ENCODE results near the gene AMBP.
"Not testable (repeated sequence)": the region's sequence is repeated elsewhere in the genome, so short reads cannot be mapped to it uniquely, and the experiment has no call there.

The AMBP gene

DNA sequence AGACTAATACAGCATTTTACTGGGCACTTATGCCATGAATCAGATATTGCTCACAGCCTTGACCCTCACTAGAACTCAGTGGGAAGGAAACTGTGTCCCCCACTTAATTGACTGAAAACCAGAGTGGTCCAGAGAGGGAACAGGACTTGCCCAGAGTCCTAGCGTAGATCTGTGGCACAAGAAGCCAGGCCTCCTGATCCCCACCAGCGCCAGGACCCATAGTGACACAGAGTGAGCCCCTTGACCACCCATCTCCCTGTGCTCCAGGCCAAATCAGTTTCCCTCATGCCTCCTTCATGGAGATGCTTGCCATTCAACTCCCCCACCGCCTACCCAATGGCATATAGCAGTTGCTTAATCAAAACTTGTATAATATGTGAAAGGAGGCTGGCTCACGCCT lies 12.7 kb upstream of the AMBP start:
- H3K36me3 ChIP-seq (ENCODE audit: control insufficient read depth in 1 of 2, insufficient read depth in 2 of 2, low read length in 2 of 2): peaks cover 4 to 33% of the 10 kb centered on the region in 2 donors
- no peaks in the 10 kb centered on the region for H3K27me3 ChIP-seq (ENCODE audit: control insufficient read depth in 1 of 2, insufficient read depth in 2 of 2, low read length in 2 of 2)
- no peak overlapping the region for H3K27ac ChIP-seq (ENCODE audit: low read depth, low read length)
- no peaks in the 10 kb centered on the region for H3K9me3 ChIP-seq (ENCODE audit: control insufficient read depth in 1 of 2, low read length in 2 of 2)
- no peak overlapping the region for H3K9ac ChIP-seq (ENCODE audit: low read depth in 1 of 2, low read length in 2 of 2)
- no peaks in the 10 kb centered on the region for H3K4me1 ChIP-seq (ENCODE audit: control insufficient read depth in 1 of 2, insufficient read depth in 2 of 2, low read length in 2 of 2)
- H3K4me3 ChIP-seq (ENCODE audit: low read depth in 1 of 2, low read length in 2 of 2): no peak overlapping the region

DNA sequence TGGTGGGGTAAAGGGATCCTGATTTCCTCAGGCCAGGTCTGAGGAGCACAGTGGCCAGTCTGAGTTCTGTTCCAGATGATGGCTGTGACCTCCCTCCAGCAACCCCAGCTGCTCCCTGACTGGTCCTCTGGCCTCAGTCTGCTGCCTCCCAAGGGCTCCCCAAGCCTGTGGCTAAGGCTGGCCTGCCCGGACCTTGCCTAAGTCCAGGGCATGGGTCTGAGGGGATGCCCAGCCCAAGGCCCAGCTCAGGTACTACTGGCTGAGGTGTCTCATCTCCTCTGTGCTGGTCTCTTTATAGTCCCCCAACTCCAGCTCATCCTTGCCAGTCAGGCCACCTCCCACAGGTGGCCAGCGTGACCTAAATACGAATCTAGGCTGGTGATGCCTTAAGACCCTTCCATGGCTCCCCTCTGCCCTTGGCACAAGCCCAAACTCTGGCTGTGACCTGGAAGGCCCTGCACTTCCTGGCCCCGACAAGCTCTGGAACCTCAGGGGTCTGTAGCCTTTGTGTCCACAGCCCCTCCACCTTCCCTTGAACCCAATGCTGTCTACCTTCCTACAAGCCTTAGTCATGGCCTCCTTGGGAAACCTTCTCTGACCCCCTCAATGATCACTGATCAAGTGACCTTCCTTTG lies 11.2 kb upstream of the AMBP start:
- no peak overlapping the region for H3K27ac ChIP-seq (ENCODE audit: low read depth, low read length)
- no peaks in the 10 kb centered on the region for H3K4me1 ChIP-seq (ENCODE audit: control insufficient read depth in 1 of 2, insufficient read depth in 2 of 2, low read length in 2 of 2)
- peaks cover 0 to 20% of the 10 kb centered on the region in 2 donors for H3K36me3 ChIP-seq (ENCODE audit: control insufficient read depth in 1 of 2, insufficient read depth in 2 of 2, low read length in 2 of 2)
- H3K9ac ChIP-seq (ENCODE audit: low read depth in 1 of 2, low read length in 2 of 2): no peak overlapping the region
- no peaks in the 10 kb centered on the region for H3K9me3 ChIP-seq (ENCODE audit: control insufficient read depth in 1 of 2, low read length in 2 of 2)
- H3K27me3 ChIP-seq (ENCODE audit: control insufficient read depth in 1 of 2, insufficient read depth in 2 of 2, low read length in 2 of 2): no peaks in the 10 kb centered on the region
- H3K4me3 ChIP-seq (ENCODE audit: low read depth in 1 of 2, low read length in 2 of 2): no peak overlapping the region

DNA sequence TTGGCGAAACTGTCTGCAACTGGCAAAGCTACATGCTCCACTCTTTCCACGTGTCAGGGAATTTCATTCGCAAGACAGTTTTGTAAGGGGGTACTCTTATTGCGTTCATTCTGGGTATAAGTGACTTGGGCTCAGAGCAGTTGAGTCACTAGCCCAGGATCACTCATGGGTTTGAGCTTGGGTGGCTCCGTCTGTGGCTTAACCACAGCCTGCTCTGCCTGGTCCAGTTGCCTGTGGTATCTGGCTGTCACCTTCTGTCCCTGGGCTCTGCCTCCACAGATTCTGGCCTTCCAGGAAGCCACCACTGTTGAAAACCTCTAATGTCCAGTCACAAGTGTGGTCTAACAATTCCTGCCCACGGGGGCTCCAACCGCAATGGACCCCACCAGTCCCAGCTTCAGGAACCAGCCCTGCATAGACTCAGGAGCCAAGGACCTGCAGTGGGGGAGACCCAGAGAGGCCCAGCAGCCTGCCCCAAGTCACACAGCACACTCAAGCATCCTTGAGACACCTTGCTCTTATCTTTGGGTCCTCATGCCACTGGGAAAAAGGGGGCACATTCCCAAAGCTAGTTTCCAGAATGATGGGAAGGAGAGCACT lies 10.6 kb upstream of the AMBP start:
- Histone ChIP-seq H3K9ac (ENCODE audit: low read depth in 1 of 2, low read length in 2 of 2) (no peak overlapping the region), H3K9me3 (ENCODE audit: control insufficient read depth in 1 of 2, low read length in 2 of 2) (no peaks in the 10 kb centered on the region), H3K27me3 (ENCODE audit: control insufficient read depth in 1 of 2, insufficient read depth in 2 of 2, low read length in 2 of 2) (no peaks in the 10 kb centered on the region), H3K36me3 (ENCODE audit: control insufficient read depth in 1 of 2, insufficient read depth in 2 of 2, low read length in 2 of 2) (peaks cover 0 to 13% of the 10 kb centered on the region in 2 donors), H3K4me1 (ENCODE audit: control insufficient read depth in 1 of 2, insufficient read depth in 2 of 2, low read length in 2 of 2) (no peaks in the 10 kb centered on the region), H3K27ac (ENCODE audit: low read depth, low read length) (no peak overlapping the region), H3K4me3 (ENCODE audit: low read depth in 1 of 2, low read length in 2 of 2) (no peak overlapping the region)

DNA sequence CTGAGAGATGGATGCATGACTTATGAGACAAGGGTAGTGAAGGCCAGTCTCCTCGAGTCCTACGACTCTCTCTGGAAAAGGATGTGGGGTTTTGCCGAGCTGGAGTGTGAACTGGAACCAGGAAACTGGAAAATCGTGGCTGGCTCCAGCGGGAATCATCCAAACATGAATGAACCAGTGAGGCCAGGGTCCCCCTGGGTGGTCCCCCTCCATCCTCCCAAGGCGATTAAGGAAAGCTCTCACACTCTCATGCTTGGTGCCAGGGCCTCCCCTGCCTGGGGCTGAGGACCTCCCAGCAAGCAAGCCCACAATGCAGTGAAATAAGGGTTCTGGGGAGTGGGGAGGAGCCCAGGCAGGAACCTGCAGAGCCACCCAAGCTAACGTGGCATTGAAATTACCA lies 9.6 kb upstream of the AMBP start:
- no peak overlapping the region for H3K27ac ChIP-seq (ENCODE audit: low read depth, low read length)
- H3K9ac ChIP-seq (ENCODE audit: low read depth in 1 of 2, low read length in 2 of 2): no peak overlapping the region
- no peaks in the 10 kb centered on the region for H3K27me3 ChIP-seq (ENCODE audit: control insufficient read depth in 1 of 2, insufficient read depth in 2 of 2, low read length in 2 of 2)
- H3K9me3 ChIP-seq (ENCODE audit: control insufficient read depth in 1 of 2, low read length in 2 of 2): no peaks in the 10 kb centered on the region
- peaks cover 1 to 3% of the 10 kb centered on the region in 2 donors for H3K4me1 ChIP-seq (ENCODE audit: control insufficient read depth in 1 of 2, insufficient read depth in 2 of 2, low read length in 2 of 2)
- no peak overlapping the region for H3K4me3 ChIP-seq (ENCODE audit: low read depth in 1 of 2, low read length in 2 of 2)
- H3K36me3 ChIP-seq (ENCODE audit: control insufficient read depth in 1 of 2, insufficient read depth in 2 of 2, low read length in 2 of 2): peaks cover 0 to 7% of the 10 kb centered on the region in 2 donors

DNA sequence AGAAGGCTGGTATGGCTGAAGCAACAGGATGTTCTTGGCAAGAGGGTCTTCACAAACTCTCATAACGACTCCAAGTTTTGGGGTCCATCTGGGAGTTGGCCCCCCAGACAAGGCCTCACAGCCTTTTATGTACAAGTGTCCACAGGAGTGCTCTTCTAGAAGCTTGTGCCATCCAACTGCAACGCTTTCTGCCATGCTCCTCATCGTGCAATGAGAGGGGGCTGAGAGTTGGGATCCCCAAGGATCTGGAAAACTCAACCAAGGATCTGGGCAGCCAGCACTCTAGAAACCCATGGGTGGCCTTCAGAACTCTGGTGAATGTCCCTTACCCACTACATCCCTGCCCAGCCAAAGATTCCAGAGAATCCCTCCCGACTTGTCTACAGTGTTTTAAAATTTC lies 8.5 kb upstream of the AMBP start:
- Histone ChIP-seq H3K4me1 (ENCODE audit: control insufficient read depth in 1 of 2, insufficient read depth in 2 of 2, low read length in 2 of 2) (peaks cover 11 to 12% of the 10 kb centered on the region in 2 donors), H3K9ac (ENCODE audit: low read depth in 1 of 2, low read length in 2 of 2) (no peak overlapping the region), H3K4me3 (ENCODE audit: low read depth in 1 of 2, low read length in 2 of 2) (no peak overlapping the region), H3K9me3 (ENCODE audit: control insufficient read depth in 1 of 2, low read length in 2 of 2) (no peaks in the 10 kb centered on the region), H3K36me3 (ENCODE audit: control insufficient read depth in 1 of 2, insufficient read depth in 2 of 2, low read length in 2 of 2) (no peaks in the 10 kb centered on the region), H3K27me3 (ENCODE audit: control insufficient read depth in 1 of 2, insufficient read depth in 2 of 2, low read length in 2 of 2) (no peaks in the 10 kb centered on the region), H3K27ac (ENCODE audit: low read depth, low read length) (no peak overlapping the region)

DNA sequence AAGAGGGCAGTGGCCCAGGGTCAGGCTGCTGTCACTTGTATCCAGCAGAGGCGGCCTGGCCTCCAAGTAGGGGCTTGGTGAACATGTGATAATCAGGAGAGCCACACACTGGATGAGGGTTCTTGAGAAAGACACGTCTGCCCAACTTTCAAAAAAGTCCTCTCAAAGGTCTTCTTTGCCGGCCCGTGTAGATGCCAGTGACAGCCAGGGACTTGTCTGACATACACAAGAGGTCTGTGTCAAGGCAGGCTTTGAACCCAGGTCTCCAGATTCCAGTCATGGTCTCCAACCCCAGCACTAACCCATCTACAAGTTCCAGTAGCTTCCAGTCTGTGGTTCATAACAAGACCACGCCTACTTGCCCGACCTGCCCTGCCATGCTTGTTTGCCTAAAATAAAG lies 7.9 kb upstream of the AMBP start:
- H3K27ac ChIP-seq (ENCODE audit: low read depth, low read length): no peak overlapping the region
- H3K4me3 ChIP-seq (ENCODE audit: low read depth in 1 of 2, low read length in 2 of 2): no peak overlapping the region
- H3K9ac ChIP-seq (ENCODE audit: low read depth in 1 of 2, low read length in 2 of 2): no peak overlapping the region
- H3K4me1 ChIP-seq (ENCODE audit: control insufficient read depth in 1 of 2, insufficient read depth in 2 of 2, low read length in 2 of 2): peaks cover 17 to 18% of the 10 kb centered on the region in 2 donors
- no peaks in the 10 kb centered on the region for H3K36me3 ChIP-seq (ENCODE audit: control insufficient read depth in 1 of 2, insufficient read depth in 2 of 2, low read length in 2 of 2)
- H3K9me3 ChIP-seq (ENCODE audit: control insufficient read depth in 1 of 2, low read length in 2 of 2): no peaks in the 10 kb centered on the region
- H3K27me3 ChIP-seq (ENCODE audit: control insufficient read depth in 1 of 2, insufficient read depth in 2 of 2, low read length in 2 of 2): no peaks in the 10 kb centered on the region

DNA sequence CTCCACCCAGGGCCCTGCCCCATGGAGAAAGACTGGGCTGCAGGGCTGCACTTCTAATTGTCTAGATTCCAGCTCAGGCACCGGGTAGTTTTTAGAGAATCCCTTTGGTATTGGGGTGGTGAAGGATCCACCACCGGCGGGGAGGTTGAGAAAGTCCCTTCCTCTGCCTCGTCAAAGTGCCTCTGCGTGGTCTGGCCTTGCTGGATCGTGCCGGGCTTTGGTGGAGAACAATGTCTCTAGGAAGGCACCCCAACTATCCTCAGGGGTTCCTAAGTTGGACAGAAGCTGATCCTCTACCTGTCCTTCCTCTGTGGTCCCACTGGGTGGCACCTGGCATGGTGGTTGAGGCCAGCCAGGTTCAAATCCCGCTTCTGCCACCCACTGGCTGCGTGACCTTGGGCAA lies 7.3 kb upstream of the AMBP start:
- peaks cover 18 to 24% of the 10 kb centered on the region in 2 donors for H3K4me1 ChIP-seq (ENCODE audit: control insufficient read depth in 1 of 2, insufficient read depth in 2 of 2, low read length in 2 of 2)
- no peak overlapping the region for H3K4me3 ChIP-seq (ENCODE audit: low read depth in 1 of 2, low read length in 2 of 2)
- H3K9ac ChIP-seq (ENCODE audit: low read depth in 1 of 2, low read length in 2 of 2): no peak overlapping the region
- H3K27me3 ChIP-seq (ENCODE audit: control insufficient read depth in 1 of 2, insufficient read depth in 2 of 2, low read length in 2 of 2): no peaks in the 10 kb centered on the region
- no peaks in the 10 kb centered on the region for H3K36me3 ChIP-seq (ENCODE audit: control insufficient read depth in 1 of 2, insufficient read depth in 2 of 2, low read length in 2 of 2)
- H3K9me3 ChIP-seq (ENCODE audit: control insufficient read depth in 1 of 2, low read length in 2 of 2): no peaks in the 10 kb centered on the region
- no peak overlapping the region for H3K27ac ChIP-seq (ENCODE audit: low read depth, low read length)

DNA sequence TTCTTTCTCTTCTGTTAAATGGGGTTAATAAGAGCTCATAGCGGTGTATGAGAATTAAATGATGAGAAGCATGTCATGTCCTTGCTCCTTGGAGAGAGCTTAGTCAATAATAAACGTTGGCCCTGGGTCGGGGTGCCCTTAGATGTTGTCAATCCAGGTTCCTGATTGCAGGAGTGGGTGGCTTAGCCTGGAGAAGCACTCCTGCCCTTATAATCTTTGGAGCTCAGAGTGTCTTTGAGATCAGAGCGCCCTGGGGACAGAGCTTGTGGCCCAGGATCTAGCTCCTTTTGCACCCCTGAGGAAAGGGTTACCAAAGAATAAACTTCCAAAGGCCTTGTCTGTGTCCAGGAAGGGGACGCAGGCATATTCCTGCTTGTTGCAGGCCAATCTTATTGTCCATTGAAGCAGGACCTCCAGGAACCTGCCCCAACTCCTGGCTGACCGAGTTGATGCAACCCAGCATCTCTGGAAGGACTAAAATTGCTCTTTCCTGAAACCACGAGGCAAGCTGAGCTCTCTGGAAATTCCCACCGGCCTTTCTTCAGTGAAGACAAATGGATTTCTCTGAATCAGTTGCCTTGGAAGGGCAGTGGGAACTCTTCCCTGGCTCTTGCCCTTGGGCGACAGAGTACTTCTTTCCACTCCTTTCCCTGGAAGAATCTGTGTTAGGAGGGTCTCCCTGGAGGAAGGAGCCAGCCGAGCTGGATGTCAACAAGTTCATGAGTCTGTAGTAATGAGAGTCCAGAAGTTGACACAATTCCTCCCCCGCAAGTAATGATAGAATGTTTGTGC lies 6.4 kb upstream of the AMBP start:
- Histone ChIP-seq H3K9ac (ENCODE audit: low read depth in 1 of 2, low read length in 2 of 2) (no peak overlapping the region), H3K9me3 (ENCODE audit: control insufficient read depth in 1 of 2, low read length in 2 of 2) (no peaks in the 10 kb centered on the region), H3K36me3 (ENCODE audit: control insufficient read depth in 1 of 2, insufficient read depth in 2 of 2, low read length in 2 of 2) (no peaks in the 10 kb centered on the region), H3K4me3 (ENCODE audit: low read depth in 1 of 2, low read length in 2 of 2) (no peak overlapping the region), H3K27ac (ENCODE audit: low read depth, low read length) (no peak overlapping the region), H3K27me3 (ENCODE audit: control insufficient read depth in 1 of 2, insufficient read depth in 2 of 2, low read length in 2 of 2) (no peaks in the 10 kb centered on the region), H3K4me1 (ENCODE audit: control insufficient read depth in 1 of 2, insufficient read depth in 2 of 2, low read length in 2 of 2) (peaks cover 18 to 29% of the 10 kb centered on the region in 2 donors)

DNA sequence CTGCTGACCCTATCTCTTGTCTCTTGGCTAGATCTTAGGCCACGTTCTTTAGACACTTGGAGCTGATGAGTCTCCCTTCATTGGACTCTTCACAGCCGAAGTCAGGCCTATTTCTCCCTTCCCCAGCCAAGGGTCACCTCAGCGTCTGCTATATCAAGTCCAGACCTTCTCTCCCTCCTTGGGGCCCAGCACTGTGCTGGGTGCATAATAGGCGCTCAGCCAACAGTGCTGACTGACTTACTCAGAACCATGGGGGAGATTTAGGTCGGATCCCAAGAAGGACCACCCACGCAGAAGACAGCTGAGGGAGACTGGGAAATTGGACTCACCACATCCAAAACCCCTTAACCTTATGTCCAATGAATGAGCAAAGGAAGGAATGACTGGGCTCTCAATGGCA lies 5.6 kb upstream of the AMBP start:
- Histone ChIP-seq H3K36me3 (ENCODE audit: control insufficient read depth in 1 of 2, insufficient read depth in 2 of 2, low read length in 2 of 2) (no peaks in the 10 kb centered on the region), H3K27me3 (ENCODE audit: control insufficient read depth in 1 of 2, insufficient read depth in 2 of 2, low read length in 2 of 2) (no peaks in the 10 kb centered on the region), H3K4me3 (ENCODE audit: low read depth in 1 of 2, low read length in 2 of 2) (no peak overlapping the region), H3K4me1 (ENCODE audit: control insufficient read depth in 1 of 2, insufficient read depth in 2 of 2, low read length in 2 of 2) (peaks cover 24 to 36% of the 10 kb centered on the region in 2 donors), H3K9ac (ENCODE audit: low read depth in 1 of 2, low read length in 2 of 2) (no peak overlapping the region), H3K9me3 (ENCODE audit: control insufficient read depth in 1 of 2, low read length in 2 of 2) (no peaks in the 10 kb centered on the region), H3K27ac (ENCODE audit: low read depth, low read length) (no peak overlapping the region)

DNA sequence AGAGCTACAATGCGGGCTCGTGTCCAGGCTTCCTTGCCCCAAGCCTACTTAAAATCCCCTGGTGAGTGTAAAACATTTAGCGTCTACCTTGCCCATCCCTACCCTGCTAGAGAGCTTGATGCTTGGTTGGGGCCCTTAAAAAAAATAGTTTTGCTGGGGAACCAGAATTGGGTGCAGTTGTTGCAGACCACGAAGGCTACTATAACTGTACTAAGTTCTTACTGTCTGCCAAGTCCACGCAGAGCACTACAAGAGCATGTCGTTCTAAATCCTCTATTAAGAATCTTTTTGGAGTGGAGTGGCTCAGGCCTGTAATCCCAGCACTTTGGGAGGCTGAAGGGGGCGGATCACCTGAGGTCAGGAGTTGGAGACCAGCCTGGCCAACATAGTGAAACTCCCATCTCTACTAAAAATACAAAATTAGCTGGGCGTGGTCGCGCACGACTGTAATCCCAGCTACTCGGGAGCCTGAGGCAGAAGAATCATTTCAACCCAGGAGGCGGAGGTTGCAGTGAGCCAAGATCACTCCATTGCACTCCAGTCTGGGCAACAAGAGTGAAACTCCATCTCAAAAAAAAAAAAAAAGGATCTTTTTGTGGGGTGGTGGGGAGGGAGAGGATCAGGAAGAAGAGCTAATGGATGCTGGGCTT lies 4.8 kb upstream of the AMBP start:
- H3K27me3 ChIP-seq (ENCODE audit: control insufficient read depth in 1 of 2, insufficient read depth in 2 of 2, low read length in 2 of 2); H3K36me3 ChIP-seq (ENCODE audit: control insufficient read depth in 1 of 2, insufficient read depth in 2 of 2, low read length in 2 of 2); H3K9me3 ChIP-seq (ENCODE audit: control insufficient read depth in 1 of 2, low read length in 2 of 2); H3K4me3 ChIP-seq (ENCODE audit: low read depth in 1 of 2, low read length in 2 of 2); H3K27ac ChIP-seq (ENCODE audit: low read depth, low read length); H3K9ac ChIP-seq (ENCODE audit: low read depth in 1 of 2, low read length in 2 of 2): not testable (repeated sequence)
- H3K4me1 ChIP-seq (ENCODE audit: control insufficient read depth in 1 of 2, insufficient read depth in 2 of 2, low read length in 2 of 2): peaks cover 32 to 44% of the 10 kb centered on the region in 2 donors
